ENCODE measurements around the gene RNGTT. TPM values are rescaled to one million over a fixed set of nuclear protein-coding genes. Genes with fewer than 3 reads are reported as not detected.

Gene RNGTT
- total RNA-seq, 2 donors from 2014 or later: 13.5 to 20.5 TPM

GRCh38 chr6:88712243-88712936 is 251.0 kb downstream of the RNGTT start:
- DNase-seq (ENCODE audit: low spot score) (no peak), ATAC-seq (ENCODE audit: insufficient number of reproducible peaks, low FRiP score, low read depth) (no peak)
- Histone ChIP-seq H3K27ac (no peak overlapping the region), H3K4me3 (no peak overlapping the region), H3K4me1 (ENCODE audit: control insufficient read depth in 1 of 2, low read depth in 2 of 2) (peaks cover 7 to 23% of the 10 kb centered on the region in 2 donors), H3K9me3 (no peaks in the 10 kb centered on the region), H3K27me3 (replicated peaks; ENCODE audit: insufficient read depth) (no peaks in the 10 kb centered on the region), H3K36me3 (no peaks in the 10 kb centered on the region)
- no peak for TF ChIP-seq CTCF (IDR thresholded peaks at IDR 0.05)

GRCh38 chr6:88709819-88710246 is 253.6 kb downstream of the RNGTT start:
- Histone ChIP-seq H3K4me1 (ENCODE audit: control insufficient read depth in 1 of 2, low read depth in 2 of 2) (peaks cover 7 to 23% of the 10 kb centered on the region in 2 donors), H3K27me3 (replicated peaks; ENCODE audit: insufficient read depth) (no peaks in the 10 kb centered on the region), H3K4me3 (no peak overlapping the region), H3K9me3 (no peaks in the 10 kb centered on the region), H3K36me3 (no peaks in the 10 kb centered on the region), H3K27ac (no peak overlapping the region)
- DNase-seq (ENCODE audit: low spot score) (no peak), ATAC-seq (ENCODE audit: insufficient number of reproducible peaks, low FRiP score, low read depth) (no peak)
- TF ChIP-seq CTCF (IDR thresholded peaks at IDR 0.05): no peak

GRCh38 chr6:88708197-88708744 is 255.1 kb downstream of the RNGTT start:
- Histone ChIP-seq H3K9me3 (no peaks in the 10 kb centered on the region), H3K36me3 (no peaks in the 10 kb centered on the region), H3K27ac (no peak overlapping the region), H3K27me3 (replicated peaks; ENCODE audit: insufficient read depth) (no peaks in the 10 kb centered on the region), H3K4me1 (ENCODE audit: control insufficient read depth in 1 of 2, low read depth in 2 of 2) (peaks cover 7 to 23% of the 10 kb centered on the region in 2 donors), H3K4me3 (no peak overlapping the region)
- TF ChIP-seq CTCF (IDR thresholded peaks at IDR 0.05): no peak
- ATAC-seq (ENCODE audit: insufficient number of reproducible peaks, low FRiP score, low read depth) (no peak), DNase-seq (ENCODE audit: low spot score) (no peak)

GRCh38 chr6:88705601-88706000 is 257.8 kb downstream of the RNGTT start:
- TF ChIP-seq CTCF (IDR thresholded peaks at IDR 0.05): no peak
- peaks cover 0 to 10% of the 10 kb centered on the region in 2 donors for H3K4me1 ChIP-seq (ENCODE audit: control insufficient read depth in 1 of 2, low read depth in 2 of 2)
- no peak for ATAC-seq (ENCODE audit: insufficient number of reproducible peaks, low FRiP score, low read depth)
- H3K9me3 ChIP-seq: no peaks in the 10 kb centered on the region
- no peaks in the 10 kb centered on the region for H3K36me3 ChIP-seq
- H3K4me3 ChIP-seq: no peak overlapping the region
- DNase-seq (ENCODE audit: low spot score): no peak
- no peak overlapping the region for H3K27ac ChIP-seq
- no peaks in the 10 kb centered on the region for H3K27me3 ChIP-seq (replicated peaks; ENCODE audit: insufficient read depth)

- TF ChIP-seq CTCF (IDR thresholded peaks at IDR 0.05): no peak
- no peak for ATAC-seq (ENCODE audit: insufficient number of reproducible peaks, low FRiP score, low read depth)
Measured at GRCh38 chr6:88704980-88705379, 258.4 kb downstream of the RNGTT start.

More at GRCh38 chr6:88704980-88705379, 258.4 kb downstream of the RNGTT start:
- Histone ChIP-seq H3K4me3 (no peak overlapping the region), H3K9me3 (no peaks in the 10 kb centered on the region), H3K36me3 (no peaks in the 10 kb centered on the region), H3K27me3 (replicated peaks; ENCODE audit: insufficient read depth) (no peaks in the 10 kb centered on the region), H3K4me1 (ENCODE audit: control insufficient read depth in 1 of 2, low read depth in 2 of 2) (peaks cover 0 to 6% of the 10 kb centered on the region in 2 donors), H3K27ac (no peak overlapping the region)
- no peak for DNase-seq (ENCODE audit: low spot score)
